ENCODE data around the gene GOLT1A.

- TF ChIP-seq CTCF (conservative IDR thresholded peaks at IDR 0.05; ENCODE audit: low read depth, low read length) (peak; percentile 87), EZH2 (IDR thresholded peaks at IDR 0.05; ENCODE audit: borderline replicate concordance, low read depth, low read length, poor library complexity, severe bottlenecking) (no peak)
Observed at GRCh38 chr1:204213668-204214662, at the start of gene GOLT1A.
